Esophagus mucosa (tissue), 1 donor: ENCODE results near the gene GCA. TPM values are rescaled to one million over a fixed set of nuclear protein-coding genes. Genes with fewer than 3 reads are reported as not detected.
A peak's percentile ranks its signal among the peaks of the same experiment; 100 is the strongest.

Experiments used
- ATAC-seq: fragments of 200-7000 bp; cut with Tn5 transposase; one replicate; pipeline ENCODE4 v1.9.1; 2020
- total RNA-seq: library from RNA; stranded (reverse); gene quantifications from one replicate; pipeline ENCODE4 v1.2.4, GENCODE V29; 2023
- donor health status: DM: yes; HTN: yes; CAD: no.

Gene GCA, protein sequence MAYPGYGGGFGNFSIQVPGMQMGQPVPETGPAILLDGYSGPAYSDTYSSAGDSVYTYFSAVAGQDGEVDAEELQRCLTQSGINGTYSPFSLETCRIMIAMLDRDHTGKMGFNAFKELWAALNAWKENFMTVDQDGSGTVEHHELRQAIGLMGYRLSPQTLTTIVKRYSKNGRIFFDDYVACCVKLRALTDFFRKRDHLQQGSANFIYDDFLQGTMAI
- total RNA-seq = 7.1 TPM

GRCh38 chr2:162343824-162344616, at the start of gene GCA:
Gene GCA (plus strand): TSS chr2:162344132. CDS start chr2:162344249, 117 bp downstream.
- peak; percentile 100 for ATAC-seq

DNA sequence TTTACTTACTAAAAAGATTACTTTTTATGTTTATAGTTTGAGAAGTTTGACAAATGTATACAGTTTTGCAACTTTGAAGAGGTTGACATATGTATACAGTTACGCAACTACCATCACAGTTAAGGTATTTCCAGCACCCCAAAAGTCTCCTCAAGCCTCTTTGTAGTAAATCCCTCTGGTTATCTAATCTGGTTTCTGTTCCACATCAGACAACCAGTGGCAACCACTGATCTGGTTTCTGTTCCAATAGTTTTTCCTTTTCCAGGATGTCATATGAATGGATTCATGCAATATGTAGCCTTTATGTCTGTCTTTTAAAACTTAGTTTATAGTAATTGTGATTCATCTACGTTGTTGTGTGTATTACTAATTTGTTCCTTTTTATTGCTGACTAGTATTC, 48.9 kb upstream of the GCA start:
- no peak for ATAC-seq

DNA sequence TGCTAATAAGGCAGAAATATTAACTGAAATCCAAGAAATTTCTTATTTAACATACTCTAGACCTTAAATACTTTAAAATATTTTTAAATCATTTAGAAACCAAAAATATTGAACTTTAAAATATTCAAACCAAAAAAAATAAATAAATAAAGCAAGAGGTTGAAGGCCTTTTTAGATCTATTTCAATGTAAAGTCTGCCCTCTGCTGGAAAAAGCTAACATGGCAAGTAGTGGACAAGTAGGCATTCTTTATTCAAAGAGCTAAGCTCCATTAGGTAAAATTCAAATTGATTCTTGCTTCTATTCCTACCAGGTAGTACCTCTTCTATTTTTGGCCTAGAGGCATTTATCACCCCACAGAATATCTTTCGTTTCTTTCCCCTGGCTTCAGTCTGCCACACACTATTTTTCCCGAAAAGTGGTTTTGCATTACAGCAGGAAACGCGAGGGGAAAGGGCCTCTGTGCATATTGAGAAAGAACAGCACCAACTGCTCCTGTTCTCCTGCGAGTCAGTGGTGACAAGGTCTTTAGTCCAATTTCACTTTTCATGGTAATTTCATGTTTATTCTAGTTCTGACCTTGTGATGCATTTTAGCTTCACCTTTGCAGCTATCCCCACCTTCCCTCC, 45.9 kb upstream of the GCA start:
- ATAC-seq = peak; percentile 46

DNA sequence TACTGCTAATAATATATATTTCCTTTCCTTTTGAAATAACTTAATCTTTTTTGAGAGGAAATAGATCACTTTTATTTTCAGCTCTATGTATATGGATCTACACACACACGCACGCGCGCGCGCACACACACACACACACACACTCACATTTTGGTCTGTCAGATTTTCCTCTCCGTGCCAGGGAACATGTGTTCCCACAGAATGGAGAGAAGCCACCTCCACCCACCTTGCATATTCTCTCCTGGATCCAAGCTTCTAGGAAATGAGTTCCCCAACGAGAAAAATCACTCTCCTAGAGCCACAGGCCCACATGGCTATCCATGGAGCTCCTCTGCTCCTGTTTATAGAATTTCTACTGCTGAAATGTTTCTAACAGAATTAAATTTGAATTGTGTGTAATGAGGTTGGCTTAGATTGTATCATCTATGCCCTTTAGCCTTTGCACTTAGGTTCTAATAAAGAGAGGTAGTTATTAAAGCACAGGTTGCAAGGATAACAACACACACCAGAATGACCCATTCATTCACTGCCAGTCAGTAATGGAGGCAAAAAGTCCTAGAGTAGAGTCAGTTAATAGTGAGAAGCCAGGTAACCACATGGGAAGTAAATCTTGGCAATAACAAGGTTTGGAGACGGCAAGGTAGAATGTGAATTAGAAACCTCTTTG, 45.1 kb upstream of the GCA start:
- no peak for ATAC-seq

- no peak for ATAC-seq
Observed at GRCh38 chr2:162300266-162300665, 43.7 kb upstream of the GCA start.

DNA sequence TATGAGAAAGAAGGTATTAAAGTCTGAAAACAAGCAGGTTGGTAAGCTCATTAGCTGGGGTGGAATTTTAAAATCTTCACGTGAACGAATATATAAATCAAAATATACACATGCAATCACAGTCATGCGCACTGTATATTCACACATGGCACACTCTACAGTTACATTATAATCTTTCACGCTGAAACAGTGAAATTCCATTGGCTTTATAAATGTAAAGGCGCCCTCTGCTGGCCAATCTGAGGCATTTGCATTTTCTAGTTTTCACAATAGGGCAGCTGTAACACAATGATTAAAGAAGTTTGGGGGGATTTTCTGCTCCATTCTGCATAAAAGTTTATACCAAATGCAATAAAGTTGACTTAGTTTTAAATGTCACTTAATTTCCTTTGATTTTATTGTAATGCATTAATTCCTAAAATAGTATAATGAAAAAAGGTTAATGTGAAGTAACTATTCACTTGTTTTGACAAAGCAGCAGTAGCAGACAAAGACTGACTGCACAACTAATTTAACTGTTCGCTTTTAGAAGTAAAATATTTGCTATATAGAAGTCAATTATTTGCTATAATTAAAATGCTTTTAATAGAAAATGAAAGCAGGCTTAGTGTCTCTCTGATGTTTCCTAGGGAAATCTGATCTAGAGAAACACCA, 42.7 kb upstream of the GCA start:
- peak; percentile 70 for ATAC-seq

DNA sequence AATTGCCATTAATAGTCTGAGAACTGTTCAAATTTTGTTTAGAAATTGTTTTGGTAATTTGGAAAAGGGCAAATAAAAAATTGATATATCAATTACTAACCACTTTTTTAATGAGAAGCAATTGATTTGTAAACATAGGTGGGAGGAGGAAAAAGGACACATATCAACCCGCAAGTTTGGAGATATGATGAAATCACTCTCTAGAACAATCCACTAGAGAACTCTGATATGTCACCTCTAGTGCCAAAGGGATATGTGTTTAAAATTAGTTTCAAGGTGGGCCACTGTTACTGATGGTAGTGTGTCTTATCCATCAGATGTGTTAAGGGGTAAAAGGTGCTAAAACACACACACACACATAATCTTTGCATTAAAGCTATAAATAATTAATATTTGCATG, 42.1 kb upstream of the GCA start:
- no peak for ATAC-seq

- ATAC-seq = no peak
Observed at GRCh38 chr2:162305901-162306300, 38.0 kb upstream of the GCA start.

DNA sequence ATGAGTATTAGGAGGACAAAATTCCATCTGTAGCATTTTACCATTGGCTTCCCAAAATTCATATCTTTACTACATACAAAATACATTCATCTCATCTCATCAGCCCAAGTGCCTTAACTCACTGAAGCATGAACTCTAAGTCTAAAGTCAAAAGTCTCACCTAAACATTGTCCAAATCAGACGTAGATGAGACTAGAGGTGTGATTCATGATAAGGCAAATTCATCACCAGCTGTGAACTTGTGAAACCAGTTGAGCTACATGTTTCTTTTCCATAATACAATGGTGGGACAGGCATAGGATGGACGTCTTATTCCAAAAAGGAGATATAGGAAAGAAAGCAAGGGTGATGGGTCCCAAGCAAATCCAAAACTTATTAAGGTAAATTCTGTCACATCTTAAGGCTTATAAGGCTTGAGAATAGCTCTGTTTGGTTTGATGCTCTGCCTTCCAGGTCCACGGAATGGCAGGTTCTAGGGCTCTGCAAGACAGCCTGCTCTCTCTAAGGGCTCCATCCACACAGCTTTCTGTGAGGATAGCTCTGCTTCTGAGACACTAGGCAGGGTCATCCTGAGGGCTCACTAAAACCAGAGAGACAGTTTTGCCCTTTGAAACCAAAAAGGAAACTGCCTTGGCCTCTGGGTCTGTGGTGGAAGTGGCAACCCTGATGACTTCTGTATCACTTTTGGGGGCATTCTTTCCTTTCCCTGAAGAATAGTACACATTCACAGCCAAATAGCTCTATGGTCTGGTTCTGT, 35.0 kb upstream of the GCA start:
- ATAC-seq = peak; percentile 76

- no peak for ATAC-seq
Observed at GRCh38 chr2:162312853-162313252, 31.1 kb upstream of the GCA start.

DNA sequence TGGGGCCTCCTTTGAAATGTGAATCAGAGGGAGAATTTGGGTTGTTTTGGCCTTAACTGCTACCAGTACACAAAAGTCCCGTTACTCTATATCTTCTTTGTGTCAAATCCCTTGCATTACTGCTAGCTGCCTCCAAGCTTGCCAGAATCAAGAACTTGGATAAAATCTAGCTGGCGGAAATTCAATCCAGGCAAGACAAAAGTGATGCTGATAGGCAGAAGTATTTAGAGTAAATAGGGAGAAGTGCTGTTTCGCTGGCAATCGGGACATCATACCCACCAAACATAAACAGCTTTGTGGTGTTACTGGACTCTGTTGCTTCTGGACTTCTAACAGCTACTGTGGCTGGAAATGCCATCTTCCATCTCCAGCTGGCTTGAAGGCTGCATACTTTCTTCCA, 28.0 kb upstream of the GCA start:
- no peak for ATAC-seq

- no peak for ATAC-seq
Observed at GRCh38 chr2:162316590-162316989, 27.3 kb upstream of the GCA start.

DNA sequence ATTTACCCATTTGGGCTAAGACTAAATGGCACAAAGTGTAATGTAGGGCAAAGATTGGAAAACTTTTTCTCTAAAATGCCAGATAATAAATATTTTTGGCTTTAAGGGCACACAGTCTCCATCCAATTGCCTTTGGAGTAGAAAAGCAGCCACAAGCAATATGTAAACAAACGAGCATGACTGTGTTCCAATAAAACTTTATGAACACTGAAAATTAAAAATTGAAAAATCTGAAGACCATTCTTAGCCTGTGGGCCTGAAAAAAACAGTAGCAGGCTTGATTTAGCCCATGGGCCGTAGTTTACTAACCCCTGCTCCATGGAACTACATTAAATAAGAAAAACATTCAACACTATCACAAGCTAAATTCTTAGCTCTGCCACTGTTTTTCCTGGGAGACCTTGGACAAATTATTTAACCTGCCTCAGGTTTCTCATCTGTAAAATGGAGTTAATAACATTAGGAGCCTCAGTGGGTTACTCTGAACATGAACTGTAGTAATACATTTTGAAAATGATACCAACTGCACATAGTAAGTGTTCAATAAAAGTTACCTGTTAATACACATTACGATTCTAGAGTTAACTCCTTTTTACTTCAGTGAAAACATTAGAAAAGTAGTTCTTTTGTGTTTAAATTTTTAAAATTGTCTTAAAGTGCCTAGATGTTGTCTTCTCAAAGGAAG, 26.7 kb upstream of the GCA start:
- no peak for ATAC-seq

DNA sequence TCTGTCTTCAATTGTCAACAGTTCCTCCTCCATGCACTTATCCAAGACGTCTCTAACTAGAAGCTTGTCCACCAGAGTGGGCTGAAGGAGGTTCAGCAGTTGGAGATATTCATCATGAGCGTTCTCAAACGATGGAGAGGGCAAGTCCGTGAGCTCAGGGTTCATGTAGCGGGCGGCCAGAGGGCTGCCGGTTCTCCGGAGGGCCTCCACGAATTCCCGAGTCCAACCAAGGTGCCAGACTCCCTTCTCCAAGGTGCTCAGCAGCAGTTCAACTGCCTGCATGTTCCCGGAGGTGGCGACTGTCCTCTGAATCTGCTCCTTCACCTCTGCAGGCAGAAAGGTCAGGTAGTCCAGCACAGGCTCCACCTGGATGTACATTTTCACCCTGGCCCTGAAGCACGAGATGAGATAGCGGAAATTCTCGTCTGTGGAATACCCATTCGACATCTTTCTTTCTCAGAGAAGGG, 26.0 kb upstream of the GCA start:
- peak; percentile 38 for ATAC-seq

- peak; percentile 93 for ATAC-seq
Observed at GRCh38 chr2:162318328-162319180, 25.4 kb upstream of the GCA start, which contains the start of gene IFIH1. Gene IFIH1 (minus strand): TSS chr2:162318684. CDS start chr2:162318307, 377 bp downstream.

DNA sequence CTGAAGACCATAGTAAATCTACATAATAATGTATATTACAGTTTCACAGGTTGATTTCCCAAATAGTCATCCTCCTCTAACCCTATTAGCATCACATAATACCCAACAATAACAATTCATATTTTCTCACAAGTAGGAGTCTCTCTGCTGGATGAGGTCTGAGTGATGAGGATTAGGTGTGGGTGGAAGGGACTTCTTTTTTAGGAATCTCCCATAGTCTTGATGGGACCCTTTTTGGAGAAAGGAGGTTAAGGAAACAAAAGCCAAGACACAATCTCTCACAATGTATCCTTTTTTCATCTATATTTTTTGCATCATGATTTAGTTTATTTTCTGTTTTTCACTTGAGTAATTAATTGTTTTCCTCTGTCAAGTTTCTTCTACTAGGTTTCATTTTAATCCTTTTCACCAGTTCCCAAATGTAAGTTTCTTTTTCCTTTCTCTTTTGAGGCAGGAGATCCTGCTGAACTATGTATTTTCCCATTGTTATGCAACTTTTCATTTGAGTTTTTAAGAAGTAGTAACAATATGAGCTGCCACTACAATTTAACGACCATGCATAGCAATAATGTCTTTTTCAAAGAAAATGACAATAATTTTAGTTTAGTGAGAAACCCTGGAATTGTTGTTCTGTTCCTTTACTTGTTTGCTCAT, 22.9 kb upstream of the GCA start:
- no peak for ATAC-seq

GRCh38 chr2:162324953-162325352, 19.0 kb upstream of the GCA start:
- no peak for ATAC-seq

DNA sequence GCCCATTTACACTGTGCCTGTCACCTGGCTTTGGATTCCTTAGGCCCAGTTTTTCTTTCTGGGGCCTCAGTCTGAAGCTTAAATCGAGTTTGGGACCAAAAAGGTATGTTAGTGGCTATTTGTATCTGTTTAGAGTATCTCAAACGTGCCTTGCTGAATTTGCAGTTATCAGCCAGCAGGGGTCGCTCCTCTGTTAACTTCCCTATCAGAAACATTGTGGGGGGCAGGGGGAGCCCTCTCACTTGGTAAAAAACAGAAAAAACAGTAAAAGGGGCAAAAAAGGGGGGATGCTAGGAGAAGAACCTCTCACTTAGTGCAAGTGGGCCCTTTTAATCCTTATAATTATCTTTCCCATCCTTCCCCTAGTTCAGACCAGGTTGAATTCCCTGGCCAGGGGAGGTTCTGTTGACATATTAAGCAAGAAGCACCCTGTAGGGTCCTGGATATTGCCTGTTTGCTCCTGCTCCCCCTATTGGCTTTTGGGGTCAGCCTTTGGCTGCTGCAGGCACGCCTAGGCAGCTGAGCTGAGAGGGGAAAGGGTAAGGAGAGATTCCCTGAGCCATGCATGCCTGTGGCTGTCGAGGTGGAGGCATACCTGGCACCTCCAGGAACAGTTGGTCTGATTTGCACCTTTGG, 16.7 kb upstream of the GCA start:
- ATAC-seq = no peak

DNA sequence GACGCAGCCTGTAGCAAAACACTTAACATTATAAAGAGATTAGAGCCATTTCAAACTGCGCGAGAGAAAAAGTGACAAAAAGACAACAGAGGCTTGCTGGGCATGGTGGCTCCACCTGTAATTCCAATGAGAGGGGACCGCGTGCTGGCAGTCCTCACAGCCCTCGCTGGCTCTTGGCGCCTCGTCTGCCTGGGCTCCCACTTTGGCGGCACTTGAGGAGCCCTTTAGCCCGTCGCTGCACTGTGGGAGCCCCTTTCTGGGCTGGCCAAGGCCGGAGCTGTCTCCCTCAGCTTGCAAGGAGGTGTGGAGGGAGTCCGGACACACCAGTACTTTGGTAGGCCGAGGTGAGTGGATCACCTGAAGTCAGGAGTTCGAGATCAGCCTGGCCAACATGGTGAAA, 16.1 kb upstream of the GCA start:
- no peak for ATAC-seq
